ENCODE data around the gene RALBP1.
A peak's percentile ranks its signal among the peaks of the same experiment; 100 is the strongest.

RALBP1 gene

DNA sequence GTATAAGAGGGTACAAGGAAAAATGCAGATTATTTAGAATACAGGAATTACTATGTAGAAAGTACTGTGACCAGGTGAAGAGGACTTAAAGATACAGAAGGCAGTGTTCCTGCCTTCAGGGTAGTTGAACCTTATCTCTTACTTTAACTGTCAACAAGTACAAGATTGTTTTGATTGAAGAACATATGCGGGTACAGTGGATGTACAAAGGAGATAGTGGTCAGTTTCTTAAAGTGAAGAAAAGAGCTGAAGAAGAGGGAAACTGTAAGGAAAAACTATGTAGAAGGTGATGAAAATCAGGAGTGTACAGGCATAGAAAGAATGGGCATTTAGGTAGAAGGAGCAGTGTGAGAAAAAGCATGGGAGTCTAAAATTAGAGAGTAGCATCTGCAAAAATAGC is 2.2 kb downstream of the RALBP1 start:
- Histone ChIP-seq H3K4me1 (ENCODE audit: insufficient read depth, low read length, poor library complexity, severe bottlenecking) (peaks cover 51% of the 10 kb centered on the region), H3K27me3 (ENCODE audit: insufficient read depth, low read length, poor library complexity, severe bottlenecking) (no peaks in the 10 kb centered on the region), H4K20me1 (ENCODE audit: insufficient read depth, low read length, poor library complexity, severe bottlenecking) (peaks cover 54% of the 10 kb centered on the region), H3K9me2 (replicated peaks; ENCODE audit: low read depth, low read length) (no peaks in the 10 kb centered on the region), H3K4me2 (ENCODE audit: low read depth, low read length, poor library complexity, severe bottlenecking) (peak overlapping the region; percentile 81), H3F3A (ENCODE audit: low read depth) (no peaks in the 10 kb centered on the region), H3K36me3 (ENCODE audit: insufficient read depth, low read length) (no peaks in the 10 kb centered on the region), H3K79me2 (ENCODE audit: insufficient read depth, low read length) (peaks cover 71% of the 10 kb centered on the region), H2AFZ (ENCODE audit: low read length) (no peak overlapping the region), H3K4me3 (ENCODE audit: low read length, poor library complexity, severe bottlenecking) (peak overlapping the region; percentile 82), H3K9me3 (ENCODE audit: insufficient read depth, low read depth, low read length) (no peaks in the 10 kb centered on the region), H3K9ac (ENCODE audit: low read depth, low read length, poor library complexity, severe bottlenecking) (peak overlapping the region; percentile 97)
- no peak for TF ChIP-seq EZH2phosphoT487 (IDR thresholded peaks at IDR 0.05; ENCODE audit: borderline replicate concordance)
- TF ChIP-seq, protein P1, sequence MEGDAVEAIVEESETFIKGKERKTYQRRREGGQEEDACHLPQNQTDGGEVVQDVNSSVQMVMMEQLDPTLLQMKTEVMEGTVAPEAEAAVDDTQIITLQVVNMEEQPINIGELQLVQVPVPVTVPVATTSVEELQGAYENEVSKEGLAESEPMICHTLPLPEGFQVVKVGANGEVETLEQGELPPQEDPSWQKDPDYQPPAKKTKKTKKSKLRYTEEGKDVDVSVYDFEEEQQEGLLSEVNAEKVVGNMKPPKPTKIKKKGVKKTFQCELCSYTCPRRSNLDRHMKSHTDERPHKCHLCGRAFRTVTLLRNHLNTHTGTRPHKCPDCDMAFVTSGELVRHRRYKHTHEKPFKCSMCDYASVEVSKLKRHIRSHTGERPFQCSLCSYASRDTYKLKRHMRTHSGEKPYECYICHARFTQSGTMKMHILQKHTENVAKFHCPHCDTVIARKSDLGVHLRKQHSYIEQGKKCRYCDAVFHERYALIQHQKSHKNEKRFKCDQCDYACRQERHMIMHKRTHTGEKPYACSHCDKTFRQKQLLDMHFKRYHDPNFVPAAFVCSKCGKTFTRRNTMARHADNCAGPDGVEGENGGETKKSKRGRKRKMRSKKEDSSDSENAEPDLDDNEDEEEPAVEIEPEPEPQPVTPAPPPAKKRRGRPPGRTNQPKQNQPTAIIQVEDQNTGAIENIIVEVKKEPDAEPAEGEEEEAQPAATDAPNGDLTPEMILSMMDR (conservative IDR thresholded peaks at IDR 0.05; ENCODE audit: low read length) = no peak

DNA sequence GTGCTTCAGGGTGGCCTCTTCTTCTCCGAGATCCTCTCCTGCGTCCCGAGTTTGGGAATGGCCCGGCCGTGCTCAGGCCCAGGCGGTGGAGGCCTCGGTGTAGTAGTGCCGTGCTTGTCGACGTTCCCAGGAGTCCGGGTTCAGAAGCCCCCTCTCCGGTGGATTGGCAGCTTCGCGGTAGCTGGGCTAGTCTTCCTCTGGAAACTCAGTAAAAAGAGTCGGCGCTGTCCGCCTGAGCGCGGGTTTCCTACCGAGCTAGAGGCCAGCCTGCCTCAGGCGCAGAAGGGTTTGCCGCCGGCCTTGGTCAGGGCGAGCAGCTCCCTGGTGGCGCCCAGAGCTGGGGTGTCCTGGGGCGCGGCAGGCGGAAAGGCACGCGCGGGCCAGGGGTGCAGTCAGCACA is 3.2 kb downstream of the RALBP1 start:
- TF ChIP-seq, protein P1 (conservative IDR thresholded peaks at IDR 0.05; ENCODE audit: low read length) = no peak
- TF ChIP-seq EZH2phosphoT487 (IDR thresholded peaks at IDR 0.05; ENCODE audit: borderline replicate concordance) = no peak
- H3K36me3 ChIP-seq (ENCODE audit: insufficient read depth, low read length) = no peaks in the 10 kb centered on the region
- peak overlapping the region; percentile 81 for H3K4me2 ChIP-seq (ENCODE audit: low read depth, low read length, poor library complexity, severe bottlenecking)
- H2AFZ ChIP-seq (ENCODE audit: low read length) = no peak overlapping the region
- peak overlapping the region; percentile 82 for H3K4me3 ChIP-seq (ENCODE audit: low read length, poor library complexity, severe bottlenecking)
- no peaks in the 10 kb centered on the region for H3F3A ChIP-seq (ENCODE audit: low read depth)
- peaks cover 64% of the 10 kb centered on the region for H4K20me1 ChIP-seq (ENCODE audit: insufficient read depth, low read length, poor library complexity, severe bottlenecking)
- H3K27me3 ChIP-seq (ENCODE audit: insufficient read depth, low read length, poor library complexity, severe bottlenecking) = no peaks in the 10 kb centered on the region
- no peaks in the 10 kb centered on the region for H3K9me2 ChIP-seq (replicated peaks; ENCODE audit: low read depth, low read length)
- H3K4me1 ChIP-seq (ENCODE audit: insufficient read depth, low read length, poor library complexity, severe bottlenecking) = peaks cover 59% of the 10 kb centered on the region
- no peak overlapping the region for H3K9ac ChIP-seq (ENCODE audit: low read depth, low read length, poor library complexity, severe bottlenecking)
- peaks cover 81% of the 10 kb centered on the region for H3K79me2 ChIP-seq (ENCODE audit: insufficient read depth, low read length)
- no peaks in the 10 kb centered on the region for H3K9me3 ChIP-seq (ENCODE audit: insufficient read depth, low read depth, low read length)

DNA sequence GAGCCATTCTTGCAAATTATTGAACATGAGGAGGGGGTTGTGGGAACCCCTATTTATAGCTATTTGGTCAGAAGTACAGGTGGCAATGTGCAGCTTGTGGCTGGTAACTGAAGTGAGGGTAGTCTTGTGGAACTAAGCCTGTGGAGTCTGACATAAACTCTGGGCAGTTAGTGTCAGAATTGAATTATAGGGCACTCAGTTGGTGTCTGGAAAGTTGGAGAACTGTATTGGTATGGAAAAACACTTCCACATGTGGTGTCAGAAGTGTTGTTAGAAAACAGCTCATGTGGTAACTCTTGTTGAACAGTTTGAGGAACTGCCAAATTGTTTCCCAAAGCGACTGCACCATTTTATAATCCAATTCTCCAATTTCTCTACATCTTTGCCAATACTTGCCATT is 7.5 kb downstream of the RALBP1 start:
- H3K9ac ChIP-seq (ENCODE audit: low read depth, low read length, poor library complexity, severe bottlenecking) = no peak overlapping the region
- H3K36me3 ChIP-seq (ENCODE audit: insufficient read depth, low read length) = no peaks in the 10 kb centered on the region
- peak overlapping the region; percentile 8 for H3K4me3 ChIP-seq (ENCODE audit: low read length, poor library complexity, severe bottlenecking)
- H3K4me2 ChIP-seq (ENCODE audit: low read depth, low read length, poor library complexity, severe bottlenecking) = peak overlapping the region; percentile 51
- H4K20me1 ChIP-seq (ENCODE audit: insufficient read depth, low read length, poor library complexity, severe bottlenecking) = peaks cover 64% of the 10 kb centered on the region
- TF ChIP-seq, protein P1 (conservative IDR thresholded peaks at IDR 0.05; ENCODE audit: low read length) = no peak
- TF ChIP-seq EZH2phosphoT487 (IDR thresholded peaks at IDR 0.05; ENCODE audit: borderline replicate concordance) = no peak
- no peak overlapping the region for H2AFZ ChIP-seq (ENCODE audit: low read length)
- no peaks in the 10 kb centered on the region for H3K9me2 ChIP-seq (replicated peaks; ENCODE audit: low read depth, low read length)
- H3F3A ChIP-seq (ENCODE audit: low read depth) = no peaks in the 10 kb centered on the region
- H3K9me3 ChIP-seq (ENCODE audit: insufficient read depth, low read depth, low read length) = no peaks in the 10 kb centered on the region
- H3K4me1 ChIP-seq (ENCODE audit: insufficient read depth, low read length, poor library complexity, severe bottlenecking) = peaks cover 42% of the 10 kb centered on the region
- no peaks in the 10 kb centered on the region for H3K27me3 ChIP-seq (ENCODE audit: insufficient read depth, low read length, poor library complexity, severe bottlenecking)
- peaks cover 98% of the 10 kb centered on the region for H3K79me2 ChIP-seq (ENCODE audit: insufficient read depth, low read length)

All from Loucy (cell line).